H1 (cell line): ENCODE measurements around the gene UTP20. TPM values are rescaled to one million over a fixed set of nuclear protein-coding genes. Genes with fewer than 3 reads are reported as not detected.

ENCODE experiments used
- CTCF ChIA-PET: fragments of 300-600 bp; sonication (Branson Sonifier 250); formaldehyde crosslinking; loops from one replicate; lab custom pipeline; 2021; ENCODE audit not compliant: partially characterized antibody; lab: Charles Lee
- POLR2A ChIA-PET: fragments of 300-600 bp; sonication (Branson Sonifier 250); formaldehyde crosslinking; loops from one replicate; lab custom pipeline; 2021; ENCODE audit warnings: inconsistent platforms; ENCODE audit not compliant: partially characterized antibody; lab: Charles Lee
- DNase-seq, 2 experiments: peaks; one replicate each; pipeline versions ENCODE4 v3.0.0 to v3.0.0-alpha.2; 2010 to 2022; ENCODE audit warnings: low spot score in 2 of 2, low read depth in 1 of 2, mixed read lengths in 1 of 2
- FAIRE-seq: peaks from 2 replicates; lab custom pipeline; 2011; peaks lifted over from hg19 to GRCh38; lab: Jason Lieb, UNC
- H2AFZ ChIP-seq: 2 replicates; pipeline ENCODE4 v1.8.1; 2012; ENCODE audit warnings: low read length, inconsistent platforms
- H2AK5ac ChIP-seq: 2 replicates; pipeline ENCODE4 v1.6.1; 2013; ENCODE audit warnings: low read depth, low read length
- H2BK120ac ChIP-seq: replicated peaks from 2 replicates; pipeline ENCODE3; 2013; ENCODE audit warnings: low read depth, low read length, inconsistent platforms
- H2BK12ac ChIP-seq: 2 replicates; pipeline ENCODE4 v1.6.1; 2013; ENCODE audit warnings: low read depth, low read length
- H2BK15ac ChIP-seq: 2 replicates; pipeline ENCODE4 v1.6.1; 2013; ENCODE audit warnings: low read length
- H2BK20ac ChIP-seq: 2 replicates; pipeline ENCODE4 v1.6.1; 2013; ENCODE audit warnings: low read length
- H2BK5ac ChIP-seq: 2 replicates; pipeline ENCODE4 v1.6.1; 2013; ENCODE audit warnings: low read depth, low read length
- H3K14ac ChIP-seq: 2 replicates; pipeline ENCODE4 v1.6.1; 2013; ENCODE audit warnings: inconsistent platforms; ENCODE audit not compliant: insufficient read length
- H3K18ac ChIP-seq: 2 replicates; pipeline ENCODE4 v1.6.1; 2013; ENCODE audit warnings: low read length; ENCODE audit errors: extremely low read depth
- H3K23ac ChIP-seq: 2 replicates; pipeline ENCODE4 v1.6.1; 2013; ENCODE audit warnings: inconsistent platforms; ENCODE audit not compliant: insufficient read length
- H3K23me2 ChIP-seq: 2 replicates; pipeline ENCODE4 v1.6.1; 2013; ENCODE audit warnings: low read depth, low read length
- H3K27ac ChIP-seq: 2 replicates; pipeline ENCODE4 v1.6.1; 2011; ENCODE audit warnings: low read depth, low read length, inconsistent platforms
- H3K27me3 ChIP-seq, 4 experiments: replicated peaks in 1 of 4; 1 replicate in 1 of 4; 2 replicates in 3 of 4; pipeline versions ENCODE4 v1.6.1 to v1.8.1; 2011 to 2013; ENCODE audit warnings: low read length in 3 of 4, mild to moderate bottlenecking in 3 of 4, inconsistent platforms in 2 of 4, mixed read lengths in 2 of 4, moderate library complexity in 1 of 4; ENCODE audit not compliant: control insufficient read depth in 3 of 4, insufficient read depth in 3 of 4; ENCODE audit errors: extremely low read depth in 1 of 4
- H3K36me3 ChIP-seq, 4 experiments: 2 replicates each; pipeline versions ENCODE4 v1.6.1 to v1.8.1; 2011 to 2013; ENCODE audit warnings: mild to moderate bottlenecking in 4 of 4, low read length in 3 of 4, moderate library complexity in 2 of 4, control low read depth in 1 of 4, inconsistent platforms in 1 of 4; ENCODE audit not compliant: insufficient read depth in 4 of 4, control insufficient read depth in 2 of 4
- H3K4ac ChIP-seq: replicated peaks from 2 replicates; pipeline ENCODE3; 2013; ENCODE audit warnings: low read length, low read depth, mixed read lengths, inconsistent platforms; ENCODE audit not compliant: insufficient read length
- H3K4me1 ChIP-seq, 4 experiments: replicated peaks in 1 of 4; 1 replicate in 1 of 4; 2 replicates in 3 of 4; pipeline versions ENCODE4 v1.6.1 to v1.8.1; 2011 to 2013; ENCODE audit warnings: low read length in 3 of 4, inconsistent platforms in 2 of 4, mixed read lengths in 1 of 4; ENCODE audit not compliant: insufficient read depth in 4 of 4, control insufficient read depth in 3 of 4
- H3K4me2 ChIP-seq, 2 experiments: 2 replicates each; pipeline versions ENCODE4 v1.6.1 to v1.8.1; 2011 to 2013; ENCODE audit warnings: low read depth in 2 of 2, low read length in 2 of 2, control low read depth in 1 of 2, inconsistent platforms in 1 of 2, mild to moderate bottlenecking in 1 of 2; ENCODE audit not compliant: insufficient read depth in 1 of 2
- H3K4me3 ChIP-seq, 4 experiments: fragments of 200-600, 300-600 bp in 1 of 4; sonication (generic), shearing (Covaris generic), sonication (Bioruptor Twin) in 1 of 4; 2 replicates each; pipeline versions ENCODE4 v1.5.1 to v1.8.1; 2011 to 2016; ENCODE audit warnings: low read length in 4 of 4, low read depth in 3 of 4, control low read depth in 2 of 4, inconsistent platforms in 2 of 4, mild to moderate bottlenecking in 2 of 4, mixed read lengths in 1 of 4, moderate library complexity in 1 of 4; ENCODE audit not compliant: insufficient read depth in 2 of 4; ENCODE audit errors: extremely low read depth in 1 of 4
- H3K56ac ChIP-seq: replicated peaks from 2 replicates; pipeline ENCODE3; 2013; ENCODE audit warnings: low read depth, mild to moderate bottlenecking, mixed read lengths, low read length, inconsistent platforms; ENCODE audit not compliant: insufficient read length
- H3K79me1 ChIP-seq: 2 replicates; pipeline ENCODE4 v1.6.1; 2013; ENCODE audit warnings: low read depth, low read length, control low read depth
- H3K79me2 ChIP-seq, 2 experiments: 2 replicates each; pipeline versions ENCODE4 v1.6.1 to v1.8.1; 2012 to 2013; ENCODE audit warnings: low read length in 2 of 2, mild to moderate bottlenecking in 2 of 2, inconsistent platforms in 1 of 2; ENCODE audit not compliant: insufficient read depth in 2 of 2, control insufficient read depth in 1 of 2
- H3K9ac ChIP-seq, 4 experiments: replicated peaks in 1 of 4; 1 replicate in 1 of 4; 2 replicates in 3 of 4; pipeline versions ENCODE4 v1.6.1 to v1.8.1; 2011 to 2013; ENCODE audit warnings: low read depth in 3 of 4, low read length in 3 of 4, control low read depth in 2 of 4, mild to moderate bottlenecking in 2 of 4, moderate library complexity in 2 of 4, inconsistent platforms in 1 of 4; ENCODE audit errors: extremely low read depth in 1 of 4
- H3K9me3 ChIP-seq, 2 experiments: 2 replicates each; pipeline versions ENCODE4 v1.6.1 to v1.8.1; 2012 to 2013; ENCODE audit warnings: mild to moderate bottlenecking in 2 of 2, moderate library complexity in 2 of 2, control low read depth in 1 of 2, inconsistent platforms in 1 of 2, low read depth in 1 of 2, low read length in 1 of 2, mixed read lengths in 1 of 2; ENCODE audit not compliant: insufficient read depth in 2 of 2
- H4K20me1 ChIP-seq, 2 experiments: replicated peaks in 1 of 2; 2 replicates each; pipeline versions ENCODE3 to v1.8.1; 2011 to 2013; ENCODE audit warnings: inconsistent platforms in 2 of 2, low read length in 2 of 2, mild to moderate bottlenecking in 1 of 2; ENCODE audit not compliant: insufficient read depth in 2 of 2, control insufficient read depth in 1 of 2
- H4K5ac ChIP-seq: 2 replicates; pipeline ENCODE4 v1.6.1; 2013; ENCODE audit warnings: low read length, low read depth, mixed read lengths, inconsistent platforms; ENCODE audit not compliant: insufficient read length
- H4K8ac ChIP-seq: 2 replicates; pipeline ENCODE4 v1.8.0; 2013; ENCODE audit warnings: mild to moderate bottlenecking, moderate library complexity, low read length, inconsistent platforms; ENCODE audit not compliant: insufficient read depth; ENCODE audit errors: extremely low read depth
- H4K91ac ChIP-seq: replicated peaks from 2 replicates; pipeline ENCODE3; 2013; ENCODE audit warnings: low read length, mixed read lengths, inconsistent platforms; ENCODE audit not compliant: insufficient read length
- ASH2L ChIP-seq: fragments of 200-600, 300-600 bp; sonication (generic); IDR thresholded peaks from one replicate; pipeline ENCODE4 v1.7.1; 2017; ENCODE audit warnings: low read length
- BACH1 ChIP-seq: IDR thresholded peaks from 2 replicates; pipeline ENCODE4 v1.6.1; 2012; ENCODE audit warnings: low read length, improper control_type of control experiment
- BCL11A ChIP-seq, 2 experiments: IDR thresholded peaks; one replicate each; pipeline ENCODE4 v1.6.1; 2011; ENCODE audit warnings: low read depth in 2 of 2, low read length in 2 of 2, mild to moderate bottlenecking in 2 of 2
- CBX8 ChIP-seq: fragments of 300-800, 300-1000 bp; sonication (generic); IDR thresholded peaks from 2 replicates; pipeline ENCODE4 v1.7.1; 2016; ENCODE audit warnings: low read depth, low read length, borderline replicate concordance
- EZH2 ChIP-seq: fragments of 200-600 bp; sonication (generic); IDR thresholded peaks from 2 replicates; pipeline ENCODE4 v1.7.1; 2012; ENCODE audit warnings: low read depth, mild to moderate bottlenecking, moderate library complexity, low read length, inconsistent platforms; ENCODE audit not compliant: severe bottlenecking
- KDM4A ChIP-seq: IDR thresholded peaks from one replicate; pipeline ENCODE4 v1.7.1; 2012; ENCODE audit warnings: low read depth, mild to moderate bottlenecking, moderate library complexity, low read length, inconsistent platforms; ENCODE audit not compliant: severe bottlenecking
- MAFK ChIP-seq: IDR thresholded peaks from 2 replicates; pipeline ENCODE4 v1.6.1; 2012; ENCODE audit warnings: low read depth, mild to moderate bottlenecking, improper control_type of control experiment, low read length
- POLR2AphosphoS5 ChIP-seq: IDR thresholded peaks from 2 replicates; pipeline ENCODE4 v1.6.1; 2011; ENCODE audit warnings: low read depth, low read length
- RXRA ChIP-seq: IDR thresholded peaks from 2 replicates; pipeline ENCODE4 v1.6.1; 2011; ENCODE audit warnings: low read depth, mild to moderate bottlenecking, low read length, moderate library complexity; ENCODE audit not compliant: insufficient read depth
- SAP30 ChIP-seq: fragments of 300-600 bp; sonication (generic); IDR thresholded peaks from 2 replicates; pipeline ENCODE4 v1.7.1; 2012; ENCODE audit warnings: low read length, moderate library complexity, mild to moderate bottlenecking, inconsistent platforms; ENCODE audit not compliant: insufficient read depth, insufficient replicate concordance
- TBP ChIP-seq: IDR thresholded peaks from 2 replicates; pipeline ENCODE4 v1.6.1; 2011; ENCODE audit warnings: low read depth, low read length, improper control_type of control experiment
- WGBS, 2 experiments: shearing (Covaris generic) in 1 of 2; methylation state at CpG; one replicate each; pipeline versions ENCODE4 v1.1.6 to v1.1.7; 2013 to 2015; ENCODE audit warnings: low lambda C conversion rate in 2 of 2, mixed read lengths in 2 of 2, inconsistent platforms in 1 of 2, low coverage in 1 of 2, missing lambda C conversion rate in 1 of 2; ENCODE audit not compliant: insufficient replicate concordance in 2 of 2, insufficient coverage in 1 of 2, insufficient read length in 1 of 2; ENCODE audit errors: extremely low coverage in 1 of 2, missing lambda C conversion rate in 1 of 2; 5-methylcytosine and 5-hydroxymethylcytosine counted together
- polyA plus RNA-seq, 7 experiments: library from polyadenylated mRNA; depleted of rRNA in 3 of 7; stranded (reverse) in 5 of 7; unstranded in 2 of 7; fragments of >200 nt in 5 of 7; fragments of 200-250 nt in 2 of 7; gene quantifications; 1 replicate in 5 of 7; 2 replicates in 1 of 7; 4 replicates in 1 of 7; pipeline versions ENCODE4 v1.2.1 to v1.2.3, GENCODE V29; 2011 to 2013; ENCODE audit warnings: missing spikeins in 2 of 7, mixed read lengths in 2 of 7
- total RNA-seq: library from RNA; stranded (reverse); fragmentation: NEBNext Ultra II Directional; extraction: Animal tissue kit (Norgen Biotek cat#: 25700); gene quantifications from 2 replicates; pipeline ENCODE4 v1.2.1, GENCODE V29; 2021
- TF ChIP-seq, protein P1 (sequence below), 3 experiments: IDR thresholded peaks; 1 replicate in 2 of 3; 2 replicates in 1 of 3; pipeline versions ENCODE4 v1.5.1 to v1.6.1; 2011; ENCODE audit warnings: low read length in 3 of 3, mild to moderate bottlenecking in 3 of 3, inconsistent platforms in 2 of 3, low read depth in 1 of 3, moderate library complexity in 1 of 3; ENCODE audit not compliant: insufficient read depth in 1 of 3; ENCODE audit errors: control extremely low read depth in 1 of 3

Gene UTP20
- total and polyA plus RNA-seq, 2 of the 8 experiments (the other 6 are each of a cell fraction or from before 2014, with no cell fraction given): 8.5 to 48.4 TPM

DNA sequence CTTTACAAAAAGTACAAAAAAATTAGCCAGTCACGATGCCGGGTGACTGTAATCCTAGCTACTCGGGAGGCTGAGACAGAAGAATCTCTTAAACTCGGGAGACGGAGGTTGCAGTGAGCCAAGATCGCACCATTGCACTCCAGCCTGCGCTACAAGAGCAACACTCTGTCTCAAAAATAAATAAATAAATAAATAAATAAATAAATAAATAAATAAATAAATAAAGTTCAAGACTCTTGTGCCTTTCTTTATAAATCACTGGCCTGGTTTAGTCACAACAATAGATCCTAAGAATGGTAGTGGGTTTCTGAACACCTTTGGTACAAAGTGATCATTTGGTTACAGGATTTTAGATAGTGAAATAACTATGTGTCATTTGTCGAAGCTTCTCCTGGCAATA, 81.5 kb downstream of the UTP20 start:
- H3K56ac ChIP-seq: no peak overlapping the region
- no peaks in the 10 kb centered on the region for H3K79me2 ChIP-seq
- no peak for TF ChIP-seq TBP
- no peak for TF ChIP-seq ASH2L
- TF ChIP-seq MAFK: no peak
- no peak for TF ChIP-seq EZH2
- TF ChIP-seq POLR2AphosphoS5: no peak
- no peak for TF ChIP-seq BCL11A (IDR thresholded peaks at IDR 0.05; ENCODE audit: low read depth in 2 of 2, low read length in 2 of 2)
- TF ChIP-seq KDM4A: no peak
- no peak for TF ChIP-seq CBX8
- TF ChIP-seq SAP30: no peak
- no peak for TF ChIP-seq RXRA
- no peak for TF ChIP-seq BACH1
- TF ChIP-seq, protein P1, sequence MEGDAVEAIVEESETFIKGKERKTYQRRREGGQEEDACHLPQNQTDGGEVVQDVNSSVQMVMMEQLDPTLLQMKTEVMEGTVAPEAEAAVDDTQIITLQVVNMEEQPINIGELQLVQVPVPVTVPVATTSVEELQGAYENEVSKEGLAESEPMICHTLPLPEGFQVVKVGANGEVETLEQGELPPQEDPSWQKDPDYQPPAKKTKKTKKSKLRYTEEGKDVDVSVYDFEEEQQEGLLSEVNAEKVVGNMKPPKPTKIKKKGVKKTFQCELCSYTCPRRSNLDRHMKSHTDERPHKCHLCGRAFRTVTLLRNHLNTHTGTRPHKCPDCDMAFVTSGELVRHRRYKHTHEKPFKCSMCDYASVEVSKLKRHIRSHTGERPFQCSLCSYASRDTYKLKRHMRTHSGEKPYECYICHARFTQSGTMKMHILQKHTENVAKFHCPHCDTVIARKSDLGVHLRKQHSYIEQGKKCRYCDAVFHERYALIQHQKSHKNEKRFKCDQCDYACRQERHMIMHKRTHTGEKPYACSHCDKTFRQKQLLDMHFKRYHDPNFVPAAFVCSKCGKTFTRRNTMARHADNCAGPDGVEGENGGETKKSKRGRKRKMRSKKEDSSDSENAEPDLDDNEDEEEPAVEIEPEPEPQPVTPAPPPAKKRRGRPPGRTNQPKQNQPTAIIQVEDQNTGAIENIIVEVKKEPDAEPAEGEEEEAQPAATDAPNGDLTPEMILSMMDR (IDR thresholded peaks at IDR 0.05; ENCODE audit: control extremely low read depth in 1 of 3, insufficient read depth in 1 of 3, low read depth in 1 of 3, low read length in 3 of 3): no peak

More for the DNA sequence above, 81.5 kb downstream of the UTP20 start:
- Histone ChIP-seq H3K27me3 (no peaks in the 10 kb centered on the region), H3K4me1 (no peaks in the 10 kb centered on the region), H2AFZ (no peak overlapping the region), H4K8ac (no peak overlapping the region), H3K4me3 (no peak overlapping the region), H3K4me2 (no peak overlapping the region), H4K5ac (no peak overlapping the region), H2BK15ac (no peak overlapping the region), H3K4ac (no peak overlapping the region), H2AK5ac (no peak overlapping the region), H2BK5ac (no peak overlapping the region), H3K14ac (no peak overlapping the region), H2BK12ac (no peak overlapping the region), H3K27ac (no peak overlapping the region), H3K23ac (no peak overlapping the region), H3K36me3 (peaks cover 0 to 66% (median 41%) of the 10 kb centered on the region in 4 experiments; a peak in 6 of 8 replicates), H3K23me2 (no peaks in the 10 kb centered on the region), H4K91ac (no peak overlapping the region), H3K9ac (no peak overlapping the region), H2BK120ac (no peak overlapping the region), H4K20me1 (peaks cover 0 to 1% of the 10 kb centered on the region in 2 experiments), H3K18ac (no peak overlapping the region), H3K9me3 (no peaks in the 10 kb centered on the region), H2BK20ac (no peak overlapping the region), H3K79me1 (no peaks in the 10 kb centered on the region)
- WGBS, 2 experiments: 97% methylated on average over 8 of the region's 8 CpGs; no CpG with 5 or more reads in 1 of the 2 experiments
- DNase-seq (no peak), FAIRE-seq (no peak)
- POLR2A ChIA-PET: interaction anchor here (1.3 kb wide), 1 partner anchor 10 kb away, joined by 3 read pairs; no protein-coding TSS in a partner anchor
- CTCF ChIA-PET: interaction anchor here (0.7 to 4.9 kb wide), 2 partner anchors 38 to 141 kb away, joined by 3 to 24 read pairs; no protein-coding TSS in a partner anchor
